Measurements from ENCODE around the gene FAM217A. TPM values are rescaled to one million over a fixed set of nuclear protein-coding genes. Genes with fewer than 3 reads are reported as not detected.

Gene FAM217A
- total RNA-seq, 4 donors from 2014 or later: not detected

DNA sequence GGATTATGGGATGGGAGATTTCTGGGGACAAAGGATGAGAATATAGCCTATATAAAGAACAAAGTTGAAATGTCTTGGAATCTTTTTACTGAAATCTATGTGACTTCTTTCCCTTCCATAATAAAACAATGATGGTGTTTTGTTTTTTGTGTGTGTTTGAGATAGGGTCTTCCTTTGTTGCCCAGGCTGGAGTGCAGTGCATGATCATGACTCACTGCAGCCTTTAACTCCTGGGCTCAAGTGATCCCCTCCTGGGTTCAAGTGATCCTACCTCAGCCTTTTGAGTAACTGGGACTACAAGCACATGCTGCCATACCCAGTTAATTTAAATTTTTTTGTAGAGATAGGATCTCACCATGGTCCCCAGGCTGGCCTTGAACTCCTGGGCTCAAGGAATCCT lies 50.9 kb downstream of the FAM217A start:
- intact Hi-C loops (cut with DNase I): loop anchor here (10.0 kb wide), 1 partner anchor 107 kb away; the partner anchor contains the start of gene ECI2
- H3K9me3 ChIP-seq: no peaks in the 10 kb centered on the region
- TF ChIP-seq POLR2A (IDR thresholded peaks at IDR 0.05; ENCODE audit: low read depth) (no peak), EP300 (IDR thresholded peaks at IDR 0.05) (no peak), POLR2AphosphoS5 (IDR thresholded peaks at IDR 0.05) (no peak)
- TF ChIP-seq, protein P1, sequence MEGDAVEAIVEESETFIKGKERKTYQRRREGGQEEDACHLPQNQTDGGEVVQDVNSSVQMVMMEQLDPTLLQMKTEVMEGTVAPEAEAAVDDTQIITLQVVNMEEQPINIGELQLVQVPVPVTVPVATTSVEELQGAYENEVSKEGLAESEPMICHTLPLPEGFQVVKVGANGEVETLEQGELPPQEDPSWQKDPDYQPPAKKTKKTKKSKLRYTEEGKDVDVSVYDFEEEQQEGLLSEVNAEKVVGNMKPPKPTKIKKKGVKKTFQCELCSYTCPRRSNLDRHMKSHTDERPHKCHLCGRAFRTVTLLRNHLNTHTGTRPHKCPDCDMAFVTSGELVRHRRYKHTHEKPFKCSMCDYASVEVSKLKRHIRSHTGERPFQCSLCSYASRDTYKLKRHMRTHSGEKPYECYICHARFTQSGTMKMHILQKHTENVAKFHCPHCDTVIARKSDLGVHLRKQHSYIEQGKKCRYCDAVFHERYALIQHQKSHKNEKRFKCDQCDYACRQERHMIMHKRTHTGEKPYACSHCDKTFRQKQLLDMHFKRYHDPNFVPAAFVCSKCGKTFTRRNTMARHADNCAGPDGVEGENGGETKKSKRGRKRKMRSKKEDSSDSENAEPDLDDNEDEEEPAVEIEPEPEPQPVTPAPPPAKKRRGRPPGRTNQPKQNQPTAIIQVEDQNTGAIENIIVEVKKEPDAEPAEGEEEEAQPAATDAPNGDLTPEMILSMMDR (IDR thresholded peaks at IDR 0.05): no peak
- H3K36me3 ChIP-seq: peaks cover 0 to 12% (median 6%) of the 10 kb centered on the region in 4 donors
- no peak for DNase-seq (ENCODE audit: extremely low spot score)
- H3K27ac ChIP-seq (replicated peaks in 1 of 4): no peak overlapping the region
- H3K4me3 ChIP-seq: no peak overlapping the region
- H3K4me1 ChIP-seq: peaks cover 53 to 90% (median 78%) of the 10 kb centered on the region in 4 donors
- H3K27me3 ChIP-seq: no peaks in the 10 kb centered on the region

DNA sequence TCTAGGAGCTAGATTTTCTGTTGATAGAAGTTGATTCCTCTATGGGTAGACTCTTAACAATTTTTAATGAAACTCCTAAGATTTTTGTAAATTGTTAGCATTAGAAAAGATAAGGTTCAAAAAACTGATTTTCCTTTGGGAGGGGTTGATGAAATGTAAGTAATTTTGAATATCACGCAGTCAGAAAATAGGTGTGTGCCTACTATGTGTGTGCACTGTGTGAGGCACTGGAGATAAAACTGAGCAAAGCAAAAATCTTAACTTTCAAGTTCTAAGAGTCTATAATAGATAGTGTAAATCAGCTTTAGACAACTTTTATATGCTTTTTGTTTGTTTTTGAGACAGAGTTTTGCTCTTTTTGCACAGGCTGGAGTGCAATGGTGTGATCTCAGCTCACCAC lies 53.3 kb downstream of the FAM217A start:
- no peak for TF ChIP-seq POLR2AphosphoS5 (IDR thresholded peaks at IDR 0.05)
- TF ChIP-seq POLR2A (IDR thresholded peaks at IDR 0.05; ENCODE audit: low read depth): no peak
- no peak for TF ChIP-seq EP300 (IDR thresholded peaks at IDR 0.05)
- TF ChIP-seq, protein P1 (IDR thresholded peaks at IDR 0.05): no peak
- H3K36me3 ChIP-seq: no peaks in the 10 kb centered on the region
- H3K9me3 ChIP-seq: no peaks in the 10 kb centered on the region
- no peak overlapping the region for H3K27ac ChIP-seq (replicated peaks in 1 of 4)
- 93% methylated on average over 1 of the region's 1 CpG for WGBS
- intact Hi-C loops (cut with DNase I): loop anchor here (10.0 kb wide), 1 partner anchor 109 kb away; the partner anchor contains the start of gene ECI2
- peaks cover 0 to under 1% (median 0%) of the 10 kb centered on the region in 4 donors for H3K27me3 ChIP-seq
- no peak overlapping the region for H3K4me3 ChIP-seq
- DNase-seq (ENCODE audit: extremely low spot score): no peak
- H3K4me1 ChIP-seq: peaks cover 55 to 81% (median 72%) of the 10 kb centered on the region in 4 donors

DNA sequence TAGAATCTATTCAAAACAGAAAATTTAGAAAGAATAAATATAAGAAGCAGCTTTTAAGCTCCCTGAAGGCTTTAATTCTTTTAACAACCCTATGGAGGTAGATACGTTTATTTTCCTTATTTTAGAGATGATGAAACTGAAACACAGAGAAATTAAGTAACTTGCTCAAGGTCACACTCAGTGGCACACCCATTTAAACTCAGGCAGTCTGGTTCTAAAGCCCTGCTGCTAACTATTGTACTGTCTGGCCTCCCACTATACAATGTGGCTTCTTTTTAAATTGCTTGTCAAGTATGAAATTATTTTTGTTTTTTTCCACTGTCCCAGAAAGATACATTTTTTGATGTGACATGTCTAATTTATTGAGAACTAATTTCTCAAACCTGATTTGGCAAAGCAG lies 55.7 kb downstream of the FAM217A start:
- no peaks in the 10 kb centered on the region for H3K9me3 ChIP-seq
- H3K36me3 ChIP-seq: no peaks in the 10 kb centered on the region
- H3K4me3 ChIP-seq: peak overlapping the region in 1 of 4 donors; percentile 91
- WGBS: 22% methylated on average over 1 of the region's 1 CpG
- no peak for DNase-seq (ENCODE audit: extremely low spot score)
- TF ChIP-seq POLR2A (IDR thresholded peaks at IDR 0.05; ENCODE audit: low read depth) (no peak), POLR2AphosphoS5 (IDR thresholded peaks at IDR 0.05) (no peak), EP300 (IDR thresholded peaks at IDR 0.05) (no peak)
- TF ChIP-seq, protein P1 (IDR thresholded peaks at IDR 0.05): no peak
- intact Hi-C loops (cut with DNase I): loop anchor here (10.0 kb wide), 1 partner anchor 112 kb away; the partner anchor contains the start of gene ECI2
- H3K4me1 ChIP-seq: peaks cover 68 to 83% (median 80%) of the 10 kb centered on the region in 4 donors
- H3K27ac ChIP-seq (replicated peaks in 1 of 4): peak overlapping the region; percentile 93 to 98 (median 98)
- peaks cover 0 to 3% (median 0%) of the 10 kb centered on the region in 4 donors for H3K27me3 ChIP-seq

DNA sequence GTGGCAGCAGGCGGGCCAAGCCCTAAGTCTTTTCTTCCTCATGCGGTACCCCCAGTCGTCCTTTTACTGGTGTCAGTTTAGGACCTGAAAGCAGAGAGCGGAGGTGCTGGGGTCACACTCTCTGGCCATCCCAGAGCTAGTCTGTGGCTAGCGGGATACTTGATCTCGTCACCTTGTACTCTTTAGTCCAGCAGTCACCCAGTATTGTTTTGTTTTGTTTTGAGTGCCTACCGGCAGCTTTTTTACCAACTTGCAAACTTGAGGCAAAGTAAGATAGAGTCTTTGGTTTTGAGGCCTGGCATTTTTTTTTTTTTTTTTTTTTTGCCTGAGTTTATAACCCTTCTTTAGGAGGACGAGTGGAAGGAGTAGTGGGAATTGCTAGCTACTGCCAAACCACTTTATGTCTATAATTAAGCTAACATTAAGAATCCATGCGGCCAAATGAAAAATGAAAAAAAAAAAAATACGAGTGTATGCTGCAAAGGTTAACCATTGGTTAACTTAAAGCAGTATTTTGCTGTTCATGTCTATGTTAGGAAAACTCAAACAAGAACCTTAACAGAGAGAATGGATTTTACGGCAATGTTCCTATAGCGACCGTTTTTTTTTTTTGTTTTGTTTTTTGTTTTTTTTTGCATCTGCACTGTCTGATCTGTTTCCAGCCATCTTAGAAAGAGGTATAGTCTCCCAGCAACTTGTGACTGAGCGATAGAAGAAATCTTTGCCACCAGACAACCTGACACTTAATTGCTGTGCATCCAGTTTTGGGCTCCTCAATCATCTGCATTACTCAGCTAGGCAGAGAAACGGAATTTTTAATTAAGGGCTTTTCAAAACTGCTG lies 56.9 kb downstream of the FAM217A start:
- Histone ChIP-seq H3K27me3 (peaks cover 0 to 3% (median 0%) of the 10 kb centered on the region in 4 donors), H3K27ac (replicated peaks in 1 of 4) (peak overlapping the region; percentile 93 to 98 (median 98)), H3K4me1 (peaks cover 65 to 79% (median 76%) of the 10 kb centered on the region in 4 donors), H3K9me3 (no peaks in the 10 kb centered on the region), H3K36me3 (no peaks in the 10 kb centered on the region), H3K4me3 (peak overlapping the region; percentile 74 to 91 (median 86))
- 2% methylated on average over 15 of the region's 15 CpGs for WGBS
- DNase-seq (ENCODE audit: extremely low spot score): no peak
- TF ChIP-seq EP300 (IDR thresholded peaks at IDR 0.05) (no peak), POLR2A (IDR thresholded peaks at IDR 0.05; ENCODE audit: low read depth) (no peak), POLR2AphosphoS5 (IDR thresholded peaks at IDR 0.05) (no peak)
- TF ChIP-seq, protein P1 (IDR thresholded peaks at IDR 0.05): no peak
- intact Hi-C loops (cut with DNase I): loop anchor here (10.0 kb wide), 1 partner anchor 113 kb away; the partner anchor contains the start of gene ECI2

Data from esophagus muscularis mucosa (tissue), 4 donors.